SK-N-SH (cell line): ENCODE data around the gene COPS4.
"Not testable (repeated sequence)": the region's sequence is repeated elsewhere in the genome, so short reads cannot be mapped to it uniquely, and the experiment has no call there.

Experiments
- CHD2 ChIP-seq: fragments of 150-350 bp; IDR thresholded peaks from 2 replicates; pipeline ENCODE4 v1.6.1; 2018; ENCODE audit warnings: low read length; ENCODE audit not compliant: partially characterized antibody
- EP300 ChIP-seq, 2 experiments: IDR thresholded peaks; 2 replicates each; pipeline versions ENCODE4 v1.4.0 to v1.6.1; 2012; ENCODE audit warnings: borderline replicate concordance in 1 of 2, low read depth in 1 of 2, low read length in 1 of 2
- EZH2phosphoT487 ChIP-seq: fragments of 200-600 bp; sonication (generic); IDR thresholded peaks from 2 replicates; pipeline ENCODE4 v1.6.1; 2017; ENCODE audit warnings: low read depth, mixed run types, mild to moderate bottlenecking, antibody characterized with exemption, moderate library complexity, borderline replicate concordance
- GABPA ChIP-seq: IDR thresholded peaks from 2 replicates; pipeline ENCODE4 v1.4.0; 2012; ENCODE audit warnings: low read depth, mild to moderate bottlenecking
- POLR2AphosphoS5 ChIP-seq: IDR thresholded peaks from 2 replicates; pipeline ENCODE4 v1.6.1; 2012; ENCODE audit warnings: low read depth, low read length
- RCOR1 ChIP-seq: fragments of 150-350 bp; IDR thresholded peaks from 2 replicates; pipeline ENCODE4 v1.6.1; 2017; ENCODE audit warnings: antibody characterized with exemption, low read length
- SIN3A ChIP-seq: IDR thresholded peaks from 2 replicates; pipeline ENCODE4 v1.6.1; 2012; ENCODE audit warnings: low read depth, mild to moderate bottlenecking, low read length, moderate library complexity, borderline replicate concordance
- YY1 ChIP-seq: IDR thresholded peaks from 2 replicates; pipeline ENCODE4 v1.4.0; 2012; ENCODE audit warnings: low read depth, mild to moderate bottlenecking
- TF ChIP-seq, protein P1 (sequence below): fragments of 200-600 bp; sonication (generic); IDR thresholded peaks from 2 replicates; pipeline ENCODE4 v1.6.1; 2017; ENCODE audit warnings: antibody characterized with exemption, mild to moderate bottlenecking, moderate library complexity
- TF ChIP-seq, protein P2 (sequence below): IDR thresholded peaks from 2 replicates; pipeline ENCODE4 v1.4.0; 2012; ENCODE audit warnings: low read depth
- TF ChIP-seq, protein P3 (sequence below): IDR thresholded peaks from 2 replicates; pipeline ENCODE4 v1.6.1; 2012; ENCODE audit warnings: mild to moderate bottlenecking, low read depth, low read length, moderate library complexity
- TF ChIP-seq, protein P4 (sequence below): fragments of 150-350 bp; IDR thresholded peaks from 2 replicates; pipeline ENCODE4 v1.6.1; 2016; ENCODE audit warnings: mild to moderate bottlenecking, low read depth, low read length
- TF ChIP-seq, protein P5 (sequence below): fragments of 150-350 bp; IDR thresholded peaks from 2 replicates; pipeline ENCODE4 v1.6.1; 2017; ENCODE audit warnings: antibody characterized with exemption, low read length, low read depth, borderline replicate concordance

DNA sequence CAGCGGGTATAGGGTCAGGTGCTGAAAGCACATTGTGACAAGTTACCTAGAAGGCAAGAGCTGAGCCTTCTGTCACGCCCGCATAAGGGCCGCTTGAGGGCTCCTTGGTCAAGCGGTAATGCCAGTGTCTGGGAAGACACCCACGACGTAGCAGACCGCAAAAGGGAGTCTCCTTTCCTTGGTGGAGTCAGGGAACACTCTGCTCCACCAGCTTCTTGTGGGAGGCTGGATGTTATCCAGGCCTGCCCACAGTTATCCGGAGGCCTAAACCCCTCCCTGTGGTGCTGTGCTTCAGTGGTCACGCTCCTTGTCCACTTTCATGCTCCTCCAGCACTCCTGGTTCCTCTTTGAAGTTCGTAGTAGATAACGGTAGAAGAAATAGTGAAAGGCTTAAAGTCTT lies 50.0 kb downstream of the COPS4 start:
- not testable (repeated sequence) for TF ChIP-seq CHD2; YY1; RCOR1; EP300 (IDR thresholded peaks at IDR 0.05; ENCODE audit: borderline replicate concordance in 1 of 2, low read depth in 1 of 2, low read length in 1 of 2); GABPA; EZH2phosphoT487; POLR2AphosphoS5; SIN3A
- TF ChIP-seq, protein P1, sequence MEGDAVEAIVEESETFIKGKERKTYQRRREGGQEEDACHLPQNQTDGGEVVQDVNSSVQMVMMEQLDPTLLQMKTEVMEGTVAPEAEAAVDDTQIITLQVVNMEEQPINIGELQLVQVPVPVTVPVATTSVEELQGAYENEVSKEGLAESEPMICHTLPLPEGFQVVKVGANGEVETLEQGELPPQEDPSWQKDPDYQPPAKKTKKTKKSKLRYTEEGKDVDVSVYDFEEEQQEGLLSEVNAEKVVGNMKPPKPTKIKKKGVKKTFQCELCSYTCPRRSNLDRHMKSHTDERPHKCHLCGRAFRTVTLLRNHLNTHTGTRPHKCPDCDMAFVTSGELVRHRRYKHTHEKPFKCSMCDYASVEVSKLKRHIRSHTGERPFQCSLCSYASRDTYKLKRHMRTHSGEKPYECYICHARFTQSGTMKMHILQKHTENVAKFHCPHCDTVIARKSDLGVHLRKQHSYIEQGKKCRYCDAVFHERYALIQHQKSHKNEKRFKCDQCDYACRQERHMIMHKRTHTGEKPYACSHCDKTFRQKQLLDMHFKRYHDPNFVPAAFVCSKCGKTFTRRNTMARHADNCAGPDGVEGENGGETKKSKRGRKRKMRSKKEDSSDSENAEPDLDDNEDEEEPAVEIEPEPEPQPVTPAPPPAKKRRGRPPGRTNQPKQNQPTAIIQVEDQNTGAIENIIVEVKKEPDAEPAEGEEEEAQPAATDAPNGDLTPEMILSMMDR = not testable (repeated sequence)
- TF ChIP-seq, protein P2, sequence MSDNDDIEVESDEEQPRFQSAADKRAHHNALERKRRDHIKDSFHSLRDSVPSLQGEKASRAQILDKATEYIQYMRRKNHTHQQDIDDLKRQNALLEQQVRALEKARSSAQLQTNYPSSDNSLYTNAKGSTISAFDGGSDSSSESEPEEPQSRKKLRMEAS = not testable (repeated sequence)
- TF ChIP-seq, protein P3, sequence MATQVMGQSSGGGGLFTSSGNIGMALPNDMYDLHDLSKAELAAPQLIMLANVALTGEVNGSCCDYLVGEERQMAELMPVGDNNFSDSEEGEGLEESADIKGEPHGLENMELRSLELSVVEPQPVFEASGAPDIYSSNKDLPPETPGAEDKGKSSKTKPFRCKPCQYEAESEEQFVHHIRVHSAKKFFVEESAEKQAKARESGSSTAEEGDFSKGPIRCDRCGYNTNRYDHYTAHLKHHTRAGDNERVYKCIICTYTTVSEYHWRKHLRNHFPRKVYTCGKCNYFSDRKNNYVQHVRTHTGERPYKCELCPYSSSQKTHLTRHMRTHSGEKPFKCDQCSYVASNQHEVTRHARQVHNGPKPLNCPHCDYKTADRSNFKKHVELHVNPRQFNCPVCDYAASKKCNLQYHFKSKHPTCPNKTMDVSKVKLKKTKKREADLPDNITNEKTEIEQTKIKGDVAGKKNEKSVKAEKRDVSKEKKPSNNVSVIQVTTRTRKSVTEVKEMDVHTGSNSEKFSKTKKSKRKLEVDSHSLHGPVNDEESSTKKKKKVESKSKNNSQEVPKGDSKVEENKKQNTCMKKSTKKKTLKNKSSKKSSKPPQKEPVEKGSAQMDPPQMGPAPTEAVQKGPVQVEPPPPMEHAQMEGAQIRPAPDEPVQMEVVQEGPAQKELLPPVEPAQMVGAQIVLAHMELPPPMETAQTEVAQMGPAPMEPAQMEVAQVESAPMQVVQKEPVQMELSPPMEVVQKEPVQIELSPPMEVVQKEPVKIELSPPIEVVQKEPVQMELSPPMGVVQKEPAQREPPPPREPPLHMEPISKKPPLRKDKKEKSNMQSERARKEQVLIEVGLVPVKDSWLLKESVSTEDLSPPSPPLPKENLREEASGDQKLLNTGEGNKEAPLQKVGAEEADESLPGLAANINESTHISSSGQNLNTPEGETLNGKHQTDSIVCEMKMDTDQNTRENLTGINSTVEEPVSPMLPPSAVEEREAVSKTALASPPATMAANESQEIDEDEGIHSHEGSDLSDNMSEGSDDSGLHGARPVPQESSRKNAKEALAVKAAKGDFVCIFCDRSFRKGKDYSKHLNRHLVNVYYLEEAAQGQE = not testable (repeated sequence)
- TF ChIP-seq, protein P4, sequence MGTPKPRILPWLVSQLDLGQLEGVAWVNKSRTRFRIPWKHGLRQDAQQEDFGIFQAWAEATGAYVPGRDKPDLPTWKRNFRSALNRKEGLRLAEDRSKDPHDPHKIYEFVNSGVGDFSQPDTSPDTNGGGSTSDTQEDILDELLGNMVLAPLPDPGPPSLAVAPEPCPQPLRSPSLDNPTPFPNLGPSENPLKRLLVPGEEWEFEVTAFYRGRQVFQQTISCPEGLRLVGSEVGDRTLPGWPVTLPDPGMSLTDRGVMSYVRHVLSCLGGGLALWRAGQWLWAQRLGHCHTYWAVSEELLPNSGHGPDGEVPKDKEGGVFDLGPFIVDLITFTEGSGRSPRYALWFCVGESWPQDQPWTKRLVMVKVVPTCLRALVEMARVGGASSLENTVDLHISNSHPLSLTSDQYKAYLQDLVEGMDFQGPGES = not testable (repeated sequence)
- TF ChIP-seq, protein P5, sequence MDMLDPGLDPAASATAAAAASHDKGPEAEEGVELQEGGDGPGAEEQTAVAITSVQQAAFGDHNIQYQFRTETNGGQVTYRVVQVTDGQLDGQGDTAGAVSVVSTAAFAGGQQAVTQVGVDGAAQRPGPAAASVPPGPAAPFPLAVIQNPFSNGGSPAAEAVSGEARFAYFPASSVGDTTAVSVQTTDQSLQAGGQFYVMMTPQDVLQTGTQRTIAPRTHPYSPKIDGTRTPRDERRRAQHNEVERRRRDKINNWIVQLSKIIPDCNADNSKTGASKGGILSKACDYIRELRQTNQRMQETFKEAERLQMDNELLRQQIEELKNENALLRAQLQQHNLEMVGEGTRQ = not testable (repeated sequence)
